Mucosa of rectum (tissue), 2 donors: ENCODE results near the gene PARP14.
"Not testable (repeated sequence)": the region's sequence is repeated elsewhere in the genome, so short reads cannot be mapped to it uniquely, and the experiment has no call there.

Source experiments
- H3K27ac ChIP-seq, 2 donors: one replicate each; pipeline ENCODE4 v1.7.0; 2013; ENCODE audit warnings: inconsistent platforms in 2 of 2, low read depth in 2 of 2, low read length in 2 of 2
- H3K27me3 ChIP-seq, 2 donors: one replicate each; pipeline ENCODE4 v1.7.0; 2013; ENCODE audit warnings: low read length in 2 of 2; ENCODE audit not compliant: control insufficient read depth in 2 of 2, insufficient read depth in 2 of 2
- H3K36me3 ChIP-seq, 2 donors: one replicate each; pipeline ENCODE4 v1.7.0; 2013; ENCODE audit warnings: low read length in 2 of 2; ENCODE audit not compliant: control insufficient read depth in 2 of 2, insufficient read depth in 2 of 2
- H3K4me1 ChIP-seq, 2 donors: one replicate each; pipeline ENCODE4 v1.7.0; 2013; ENCODE audit warnings: low read length in 2 of 2, mild to moderate bottlenecking in 1 of 2; ENCODE audit not compliant: control insufficient read depth in 2 of 2, insufficient read depth in 2 of 2
- H3K4me3 ChIP-seq, 2 donors: one replicate each; pipeline ENCODE4 v1.7.0; 2013; ENCODE audit warnings: low read length in 2 of 2
- H3K9ac ChIP-seq, 2 donors: one replicate each; pipeline ENCODE4 v1.7.0; 2013; ENCODE audit warnings: low read length in 2 of 2, low read depth in 1 of 2, mild to moderate bottlenecking in 1 of 2
- H3K9me3 ChIP-seq, 2 donors: one replicate each; pipeline ENCODE4 v1.7.0; 2013; ENCODE audit warnings: low read length in 2 of 2; ENCODE audit not compliant: control insufficient read depth in 2 of 2
- donor health status: healthy.
- donor health status: Normal muscosa, but diverticular disease.

Gene PARP14

GRCh38 chr3:122678506-122678905 is 2.1 kb upstream of the PARP14 start:
- no peaks in the 10 kb centered on the region for H3K9me3 ChIP-seq
- no peak overlapping the region for H3K9ac ChIP-seq
- H3K4me1 ChIP-seq = peaks cover 16 to 24% of the 10 kb centered on the region in 2 donors
- no peaks in the 10 kb centered on the region for H3K27me3 ChIP-seq
- no peak overlapping the region for H3K4me3 ChIP-seq
- no peak overlapping the region for H3K27ac ChIP-seq
- H3K36me3 ChIP-seq = no peaks in the 10 kb centered on the region

GRCh38 chr3:122679085-122679881 is 1.4 kb upstream of the PARP14 start:
- Histone ChIP-seq H3K4me3 (peak overlapping the region; percentile 75 to 88), H3K9ac (peak overlapping the region; percentile 87 to 91), H3K36me3 (no peaks in the 10 kb centered on the region), H3K27me3 (no peaks in the 10 kb centered on the region), H3K9me3 (no peaks in the 10 kb centered on the region), H3K27ac (peak overlapping the region; percentile 92 to 93), H3K4me1 (peaks cover 16 to 24% of the 10 kb centered on the region in 2 donors)

- no peaks in the 10 kb centered on the region for H3K27me3 ChIP-seq
- peak overlapping the region; percentile 92 to 93 for H3K27ac ChIP-seq
- peaks cover 0 to under 1% of the 10 kb centered on the region in 2 donors for H3K36me3 ChIP-seq
- peak overlapping the region; percentile 75 to 88 for H3K4me3 ChIP-seq
- H3K9me3 ChIP-seq = no peaks in the 10 kb centered on the region
- H3K4me1 ChIP-seq = peaks cover 16 to 24% of the 10 kb centered on the region in 2 donors
- H3K9ac ChIP-seq = peak overlapping the region; percentile 87 to 91
Observed at GRCh38 chr3:122679882-122680474, 661 bp upstream of the PARP14 start.

- Histone ChIP-seq H3K9ac (peak overlapping the region; percentile 60 to 91), H3K4me1 (peaks cover 16 to 24% of the 10 kb centered on the region in 2 donors), H3K9me3 (no peaks in the 10 kb centered on the region), H3K27ac (peak overlapping the region; percentile 26 to 93), H3K36me3 (peaks cover 3 to 7% of the 10 kb centered on the region in 2 donors), H3K4me3 (peak overlapping the region; percentile 75 to 88), H3K27me3 (no peaks in the 10 kb centered on the region)
Observed at GRCh38 chr3:122681284-122681973, 790 bp downstream of the PARP14 start.

- Histone ChIP-seq H3K4me3 (peak overlapping the region; percentile 75 to 88), H3K27me3 (no peaks in the 10 kb centered on the region), H3K27ac (peak overlapping the region in 1 of 2 donors; percentile 49), H3K36me3 (peaks cover 3 to 8% of the 10 kb centered on the region in 2 donors), H3K4me1 (peaks cover 16 to 24% of the 10 kb centered on the region in 2 donors), H3K9ac (peak overlapping the region; percentile 60 to 91), H3K9me3 (no peaks in the 10 kb centered on the region)
Observed at GRCh38 chr3:122681974-122682409, 1.4 kb downstream of the PARP14 start.

- peak overlapping the region in 1 of 2 donors; percentile 9 for H3K9ac ChIP-seq
- H3K4me3 ChIP-seq = peak overlapping the region in 1 of 2 donors; percentile 30
- not testable (repeated sequence) for H3K27ac ChIP-seq
Observed at GRCh38 chr3:122682778-122683411, 2.3 kb downstream of the PARP14 start.

GRCh38 chr3:122687298-122687697 is 6.7 kb downstream of the PARP14 start:
- Histone ChIP-seq H3K27me3 (no peaks in the 10 kb centered on the region), H3K9ac (no peak overlapping the region), H3K9me3 (no peaks in the 10 kb centered on the region), H3K27ac (no peak overlapping the region), H3K4me3 (no peak overlapping the region), H3K4me1 (peaks cover 0 to 4% of the 10 kb centered on the region in 2 donors), H3K36me3 (peaks cover 25 to 33% of the 10 kb centered on the region in 2 donors)

More at GRCh38 chr3:122682778-122683411, 2.3 kb downstream of the PARP14 start:
- H3K9me3 ChIP-seq, H3K27me3 ChIP-seq: not testable (repeated sequence)
- Histone ChIP-seq H3K4me1 (peaks cover 16 to 24% of the 10 kb centered on the region in 2 donors), H3K36me3 (peaks cover 9 to 17% of the 10 kb centered on the region in 2 donors)

- no peak overlapping the region for H3K9ac ChIP-seq
- H3K27me3 ChIP-seq = no peaks in the 10 kb centered on the region
- H3K9me3 ChIP-seq = no peaks in the 10 kb centered on the region
- no peak overlapping the region for H3K4me3 ChIP-seq
- no peaks in the 10 kb centered on the region for H3K4me1 ChIP-seq
- no peak overlapping the region for H3K27ac ChIP-seq
- H3K36me3 ChIP-seq = peaks cover 38 to 48% of the 10 kb centered on the region in 2 donors
Observed at GRCh38 chr3:122688996-122689395, 8.4 kb downstream of the PARP14 start.

- no peak overlapping the region for H3K27ac ChIP-seq
- H3K36me3 ChIP-seq = peaks cover 40 to 53% of the 10 kb centered on the region in 2 donors
Observed at GRCh38 chr3:122689587-122689986, 8.9 kb downstream of the PARP14 start.

More at GRCh38 chr3:122689587-122689986, 8.9 kb downstream of the PARP14 start:
- Histone ChIP-seq H3K9me3 (no peaks in the 10 kb centered on the region), H3K4me3 (no peak overlapping the region), H3K4me1 (no peaks in the 10 kb centered on the region), H3K27me3 (no peaks in the 10 kb centered on the region), H3K9ac (no peak overlapping the region)
